CD14-positive monocyte (primary cell): ENCODE data around the gene MOAP1. TPM values are rescaled to one million over a fixed set of nuclear protein-coding genes. Genes with fewer than 3 reads are reported as not detected.

Experiments used
- DNase-seq, 3 donors: peaks; one replicate each; pipeline ENCODE4 v3.0.0-alpha.2; 2011 to 2022
- H2AFZ ChIP-seq: 2 replicates; pipeline ENCODE4 v1.6.0; 2012; ENCODE audit warnings: mild to moderate bottlenecking, low read depth, low read length, inconsistent platforms; ENCODE audit not compliant: insufficient read depth, poor library complexity, severe bottlenecking
- H3K27ac ChIP-seq, 2 donors: 1 replicate in 1 of 2; 2 replicates in 1 of 2; pipeline ENCODE4 v1.5.1; 2012 to 2013; ENCODE audit warnings: low read length in 2 of 2, control low read depth in 1 of 2, inconsistent platforms in 1 of 2, low read depth in 1 of 2, mild to moderate bottlenecking in 1 of 2
- H3K27me3 ChIP-seq, 2 donors: one replicate each; pipeline versions ENCODE4 v1.6.0 to v1.6.1; 2011 to 2013; ENCODE audit warnings: low read length in 2 of 2; ENCODE audit not compliant: control insufficient read depth in 2 of 2, insufficient read depth in 2 of 2
- H3K36me3 ChIP-seq, 2 donors: replicated peaks in 1 of 2; 1 replicate in 1 of 2; 2 replicates in 1 of 2; pipeline versions ENCODE4 v1.5.1 to v1.6.1; 2012 to 2013; ENCODE audit warnings: low read length in 2 of 2, control low read depth in 1 of 2, inconsistent platforms in 1 of 2, mild to moderate bottlenecking in 1 of 2; ENCODE audit not compliant: insufficient read depth in 2 of 2, control insufficient read depth in 1 of 2
- H3K4me1 ChIP-seq, 2 donors: 1 replicate in 1 of 2; 2 replicates in 1 of 2; pipeline versions ENCODE4 v1.5.1 to v1.6.1; 2012 to 2013; ENCODE audit warnings: low read length in 2 of 2, control low read depth in 1 of 2, inconsistent platforms in 1 of 2, mild to moderate bottlenecking in 1 of 2, moderate library complexity in 1 of 2; ENCODE audit not compliant: insufficient read depth in 2 of 2, control insufficient read depth in 1 of 2
- H3K4me2 ChIP-seq: replicated peaks from 2 replicates; pipeline ENCODE3; 2012; ENCODE audit warnings: low read length, moderate library complexity, mild to moderate bottlenecking; ENCODE audit not compliant: poor library complexity, severe bottlenecking; ENCODE audit errors: extremely low read depth
- H3K4me3 ChIP-seq, 3 experiments: fragments of 200-600 bp in 1 of 3; sonication (generic) in 1 of 3; replicated peaks in 1 of 3; 1 replicate in 2 of 3; 2 replicates in 1 of 3; pipeline ENCODE4 v1.5.1; 2011 to 2013; ENCODE audit warnings: low read length in 3 of 3, mild to moderate bottlenecking in 3 of 3, control low read depth in 2 of 3, low read depth in 2 of 3, inconsistent platforms in 1 of 3, moderate library complexity in 1 of 3
- H3K79me2 ChIP-seq: 2 replicates; pipeline ENCODE4 v1.6.0; 2012; ENCODE audit warnings: mild to moderate bottlenecking, control low read depth, inconsistent platforms, low read length, moderate library complexity; ENCODE audit not compliant: insufficient read depth
- H3K9ac ChIP-seq: 2 replicates; pipeline ENCODE4 v1.6.0; 2017; ENCODE audit warnings: low read length, mild to moderate bottlenecking; ENCODE audit not compliant: insufficient read depth, poor library complexity, severe bottlenecking
- H3K9me3 ChIP-seq, 2 donors: replicated peaks in 1 of 2; 1 replicate in 1 of 2; 2 replicates in 1 of 2; pipeline versions ENCODE4 v1.5.1 to v1.6.1; 2012 to 2013; ENCODE audit warnings: low read length in 2 of 2, control low read depth in 1 of 2; ENCODE audit not compliant: control insufficient read depth in 1 of 2, insufficient read depth in 1 of 2
- H4K20me1 ChIP-seq: 2 replicates; pipeline ENCODE4 v1.6.0; 2012; ENCODE audit warnings: mild to moderate bottlenecking, low read length, control low read depth, moderate library complexity; ENCODE audit not compliant: insufficient read depth
- H3K27ac Mint-ChIP-seq, 7 donors: one replicate each; pipeline ENCODE4 v1.8.0; 2020; ENCODE audit warnings: mild to moderate bottlenecking in 7 of 7, mixed read lengths in 7 of 7, moderate library complexity in 6 of 7, inconsistent platforms in 2 of 7
- H3K27me3 Mint-ChIP-seq, 3 donors: one replicate each; pipeline ENCODE4 v1.8.0; 2021 to 2022; ENCODE audit warnings: low read depth in 3 of 3, mild to moderate bottlenecking in 3 of 3, mixed read lengths in 3 of 3, moderate library complexity in 3 of 3, inconsistent platforms in 1 of 3
- H3K36me3 Mint-ChIP-seq, 2 donors: one replicate each; pipeline ENCODE4 v1.8.0; 2020; ENCODE audit warnings: mixed read lengths in 2 of 2, inconsistent platforms in 1 of 2, mild to moderate bottlenecking in 1 of 2
- H3K4me1 Mint-ChIP-seq: one replicate; pipeline ENCODE4 v1.8.0; 2020; ENCODE audit warnings: mild to moderate bottlenecking, mixed read lengths
- H3K4me3 Mint-ChIP-seq, 2 donors: one replicate each; pipeline ENCODE4 v1.8.0; 2020; ENCODE audit warnings: mild to moderate bottlenecking in 2 of 2, mixed read lengths in 2 of 2, moderate library complexity in 1 of 2
- H3K9me3 Mint-ChIP-seq, 7 donors: one replicate each; pipeline ENCODE4 v1.8.0; 2020 to 2022; ENCODE audit warnings: mixed read lengths in 7 of 7, mild to moderate bottlenecking in 6 of 7, moderate library complexity in 6 of 7, inconsistent platforms in 2 of 7
- CTCF ChIP-seq: fragments of 200-600 bp; IDR thresholded peaks from one replicate; pipeline ENCODE4 v1.8.0; 2022; ENCODE audit warnings: antibody characterized with exemption, mild to moderate bottlenecking
- WGBS: methylation state at CpG from one replicate; pipeline ENCODE4 v1.1.5; 2013; ENCODE audit warnings: missing lambda C conversion rate; ENCODE audit not compliant: insufficient coverage; 5-methylcytosine and 5-hydroxymethylcytosine counted together
- intact Hi-C, 2 donors: fragments of 100-400 bp; cut with micrococcal nuclease; formaldehyde crosslinking; loops; one replicate each; pipeline versions ENCODE4 v1.15.0 to v1.15.1; 2023
- polyA plus RNA-seq, 3 donors: library from polyadenylated mRNA; depleted of rRNA in 1 of 3; unstranded in 2 of 3; stranded (reverse) in 1 of 3; fragments of 300-500 nt in 2 of 3; fragments of >200 nt in 1 of 3; fragmentation: Illumina TruSeq in 2 of 3; gene quantifications; 1 replicate in 2 of 3; 2 replicates in 1 of 3; pipeline ENCODE4 v1.2.3, GENCODE V29; 2012 to 2021

MOAP1 gene
- polyA plus RNA-seq, 3 donors: 22.5 to 53.9 (median 22.6) TPM

- no peak for DNase-seq
- WGBS: 72% methylated on average over 4 of the region's 8 CpGs
- intact Hi-C loops: no loop called here
- Mint-ChIP-seq H3K27me3 (peaks cover 0 to 3% (median 0%) of the 10 kb centered on the region in 3 donors), H3K4me1 (peaks cover 14% of the 10 kb centered on the region), H3K4me3 (no peak overlapping the region), H3K27ac (peak overlapping the region in 3 of 7 donors; percentile 48 to 78 (median 73)), H3K36me3 (no peaks in the 10 kb centered on the region), H3K9me3 (no peaks in the 10 kb centered on the region)
- H3K79me2 ChIP-seq: no peaks in the 10 kb centered on the region
- no peaks in the 10 kb centered on the region for H4K20me1 ChIP-seq
- H3K27ac ChIP-seq: no peak overlapping the region
- H3K9me3 ChIP-seq: no peaks in the 10 kb centered on the region
- H3K4me3 ChIP-seq: no peak overlapping the region
- H3K4me2 ChIP-seq: no peak overlapping the region
- H3K9ac ChIP-seq: no peak overlapping the region
- H3K36me3 ChIP-seq: no peaks in the 10 kb centered on the region
- H2AFZ ChIP-seq: no peak overlapping the region
- TF ChIP-seq CTCF: no peak
- no peaks in the 10 kb centered on the region for H3K27me3 ChIP-seq
- H3K4me1 ChIP-seq: peaks cover 14 to 19% of the 10 kb centered on the region in 2 donors
Observed at GRCh38 chr14:93156693-93157369, 27.9 kb downstream of the MOAP1 start.

GRCh38 chr14:93155667-93156066 lies 29.0 kb downstream of the MOAP1 start:
- no peaks in the 10 kb centered on the region for H3K79me2 ChIP-seq
- H3K4me3 Mint-ChIP-seq: no peak overlapping the region
- H3K36me3 ChIP-seq: no peaks in the 10 kb centered on the region
- no peak overlapping the region for H3K27ac Mint-ChIP-seq
- no peak for TF ChIP-seq CTCF
- no peaks in the 10 kb centered on the region for H4K20me1 ChIP-seq
- WGBS: no CpG with 5 or more reads among the region's 2 CpGs
- peaks cover 26% of the 10 kb centered on the region for H3K4me1 Mint-ChIP-seq
- no peak for DNase-seq
- no peak overlapping the region for H2AFZ ChIP-seq
- intact Hi-C loops: no loop called here
- peaks cover 0 to 3% (median 0%) of the 10 kb centered on the region in 3 donors for H3K27me3 Mint-ChIP-seq
- no peaks in the 10 kb centered on the region for H3K27me3 ChIP-seq
- peaks cover 26 to 31% of the 10 kb centered on the region in 2 donors for H3K4me1 ChIP-seq
- H3K9me3 ChIP-seq: no peaks in the 10 kb centered on the region
- no peak overlapping the region for H3K4me3 ChIP-seq
- no peaks in the 10 kb centered on the region for H3K36me3 Mint-ChIP-seq
- no peak overlapping the region for H3K9ac ChIP-seq
- H3K27ac ChIP-seq: no peak overlapping the region
- no peaks in the 10 kb centered on the region for H3K9me3 Mint-ChIP-seq
- H3K4me2 ChIP-seq: no peak overlapping the region
